ENCODE measurements around the gene CCT4. TPM values are rescaled to one million over a fixed set of nuclear protein-coding genes. Genes with fewer than 3 reads are reported as not detected.
A peak's percentile ranks its signal among the peaks of the same experiment; 100 is the strongest.
"Not testable (repeated sequence)": the region's sequence is repeated elsewhere in the genome, so short reads cannot be mapped to it uniquely, and the experiment has no call there.

The CCT4 gene
- total RNA-seq, 2 experiments from 2014 or later: 345 to 352 TPM

GRCh38 chr2:61909116-61909515, 20.7 kb upstream of the CCT4 start:
- Mint-ChIP-seq H3K4me1 (ENCODE audit: low read depth) (peaks cover 19% of the 10 kb centered on the region), H3K9me3 (no peaks in the 10 kb centered on the region), H3K36me3 (no peaks in the 10 kb centered on the region), H3K27ac (no peak overlapping the region), H3K27me3 (no peaks in the 10 kb centered on the region), H3K4me3 (no peak overlapping the region)
- intact Hi-C loops (cut with micrococcal nuclease): loop anchor here (5.0 kb wide), 2 partner anchors 288 to 398 kb away; partner anchors contain the start of gene B3GNT2
- DNase-seq: no peak
- CTCF ChIA-PET: no interaction called here
- POLR2A ChIA-PET: no interaction called here

GRCh38 chr2:61906186-61906470, 17.7 kb upstream of the CCT4 start:
- Mint-ChIP-seq H3K9me3 (no peaks in the 10 kb centered on the region), H3K4me3 (peak overlapping the region; percentile 93), H3K4me1 (ENCODE audit: low read depth) (peaks cover 19% of the 10 kb centered on the region), H3K27ac (peak overlapping the region; percentile 51), H3K36me3 (no peaks in the 10 kb centered on the region), H3K27me3 (no peaks in the 10 kb centered on the region)
- DNase-seq: no peak
- ChIA-PET CTCF (interaction anchor here (0.7 to 1.4 kb wide), 3 partner anchors 11 to 20 kb away, joined by 4 read pairs; no protein-coding TSS in a partner anchor), POLR2A (no interaction called here)
- intact Hi-C loops (cut with micrococcal nuclease): loop anchor here (5.0 kb wide), 2 partner anchors 291 to 401 kb away; partner anchors contain the start of gene B3GNT2

GRCh38 chr2:61905372-61906185, 17.1 kb upstream of the CCT4 start, which contains the start of gene COMMD1:
COMMD1 (plus strand) TSS chr2:61905674; CDS start chr2:61905679, 5 bp downstream.
- POLR2A ChIA-PET: no interaction called here
- intact Hi-C loops (cut with micrococcal nuclease): loop anchor here (1.0 to 5.0 kb wide), 4 partner anchors 17 to 402 kb away; partner anchors contain the start of genes B3GNT2 and CCT4
- no peaks in the 10 kb centered on the region for H3K27me3 Mint-ChIP-seq
- H3K27ac Mint-ChIP-seq: peak within 1 kb of the TSS; percentile 56
- CTCF ChIA-PET: interaction anchor here (0.7 to 1.4 kb wide), 3 partner anchors 11 to 19 kb away, joined by 4 read pairs; no protein-coding TSS in a partner anchor
- H3K4me3 Mint-ChIP-seq: peak within 1 kb of the TSS; percentile 93
- no peaks in the 10 kb centered on the region for H3K36me3 Mint-ChIP-seq
- peak; percentile 91 for DNase-seq
- no peaks in the 10 kb centered on the region for H3K9me3 Mint-ChIP-seq
- H3K4me1 Mint-ChIP-seq (ENCODE audit: low read depth): peaks cover 19% of the 10 kb centered on the region

- intact Hi-C loops (cut with micrococcal nuclease): no loop called here
- Mint-ChIP-seq H3K36me3 (no peaks in the 10 kb centered on the region), H3K27me3 (no peaks in the 10 kb centered on the region), H3K4me3 (no peak overlapping the region), H3K4me1 (ENCODE audit: low read depth) (peaks cover 6% of the 10 kb centered on the region), H3K27ac (no peak overlapping the region), H3K9me3 (no peaks in the 10 kb centered on the region)
- DNase-seq: no peak
- ChIA-PET CTCF (no interaction called here), POLR2A (no interaction called here)
Observed at GRCh38 chr2:61900281-61900680, 11.8 kb upstream of the CCT4 start.

- Mint-ChIP-seq H3K27ac (no peak overlapping the region), H3K4me1 (ENCODE audit: low read depth) (no peaks in the 10 kb centered on the region), H3K27me3 (no peaks in the 10 kb centered on the region), H3K36me3 (no peaks in the 10 kb centered on the region), H3K4me3 (no peak overlapping the region), H3K9me3 (no peaks in the 10 kb centered on the region)
- intact Hi-C loops (cut with micrococcal nuclease): no loop called here
- CTCF ChIA-PET: interaction anchor here (0.5 to 0.9 kb wide), 2 partner anchors 13 to 514 kb away, joined by 3 read pairs; no protein-coding TSS in a partner anchor
- DNase-seq: no peak
- POLR2A ChIA-PET: interaction anchor here (1.4 kb wide), 1 partner anchor 46 kb away, joined by 3 read pairs; no protein-coding TSS in a partner anchor
Observed at GRCh38 chr2:61898810-61899209, 10.4 kb upstream of the CCT4 start.

- H3K27ac Mint-ChIP-seq: peak overlapping the region; percentile 99
- ChIA-PET POLR2A (no interaction called here), CTCF (no interaction called here)
- H3K36me3 Mint-ChIP-seq: peaks cover 34% of the 10 kb centered on the region
- H3K4me3 Mint-ChIP-seq: peak overlapping the region; percentile 99
- intact Hi-C loops (cut with micrococcal nuclease): loop anchor here (1.0 to 10.0 kb wide), 7 partner anchors 18 to 1955 kb away; partner anchors contain the start of genes COMMD1, FAM161A, UGP2 and XPO1
- H3K27me3 Mint-ChIP-seq: no peaks in the 10 kb centered on the region
- H3K4me1 Mint-ChIP-seq (ENCODE audit: low read depth): peaks cover 26% of the 10 kb centered on the region
- DNase-seq: peak; percentile 39
- no peaks in the 10 kb centered on the region for H3K9me3 Mint-ChIP-seq
Observed at GRCh38 chr2:61887717-61888266, 664 bp downstream of the CCT4 start.

- CTCF ChIA-PET: interaction anchor here (1.4 kb wide), 1 partner anchor 19 kb away, joined by 4 read pairs; the partner anchor contains the start of gene COMMD1
- Mint-ChIP-seq H3K27ac (peak overlapping the region; percentile 99), H3K27me3 (no peaks in the 10 kb centered on the region), H3K4me3 (peak overlapping the region; percentile 99), H3K9me3 (no peaks in the 10 kb centered on the region), H3K36me3 (peaks cover 43% of the 10 kb centered on the region), H3K4me1 (ENCODE audit: low read depth) (peaks cover 26% of the 10 kb centered on the region)
- POLR2A ChIA-PET: interaction anchor here (1.0 to 1.1 kb wide), 2 partner anchors 15 to 122 kb away, joined by 3 read pairs; no protein-coding TSS in a partner anchor
- intact Hi-C loops (cut with micrococcal nuclease): loop anchor here (5.0 to 10.0 kb wide), 3 partner anchors 124 to 1956 kb away; partner anchors contain the start of gene UGP2
- DNase-seq: no peak
Observed at GRCh38 chr2:61885896-61886603, 2.4 kb downstream of the CCT4 start.

- POLR2A ChIA-PET: interaction anchor here (0.6 kb wide), 1 partner anchor 701 kb away, joined by 3 read pairs; no protein-coding TSS in a partner anchor
- Mint-ChIP-seq H3K27ac (no peak overlapping the region), H3K27me3 (no peaks in the 10 kb centered on the region), H3K9me3 (no peaks in the 10 kb centered on the region), H3K4me1 (ENCODE audit: low read depth) (peaks cover 20% of the 10 kb centered on the region), H3K4me3 (no peak overlapping the region), H3K36me3 (peaks cover 54% of the 10 kb centered on the region)
- DNase-seq: no peak
- intact Hi-C loops (cut with micrococcal nuclease): loop anchor here (10.0 kb wide), 1 partner anchor 188 kb away; no protein-coding TSS in a partner anchor
- CTCF ChIA-PET: no interaction called here
Observed at GRCh38 chr2:61882850-61883249, 5.6 kb downstream of the CCT4 start.

- H3K27me3 Mint-ChIP-seq; H3K4me1 Mint-ChIP-seq (ENCODE audit: low read depth); intact Hi-C loops (cut with micrococcal nuclease); POLR2A ChIA-PET; H3K4me3 Mint-ChIP-seq; CTCF ChIA-PET; H3K27ac Mint-ChIP-seq; DNase-seq; H3K9me3 Mint-ChIP-seq: not testable (repeated sequence)
- peaks cover 49% of the 10 kb centered on the region for H3K36me3 Mint-ChIP-seq
Observed at GRCh38 chr2:61879351-61879750, 9.1 kb downstream of the CCT4 start.

GRCh38 chr2:61878761-61879160, 9.7 kb downstream of the CCT4 start:
- intact Hi-C loops (cut with micrococcal nuclease): no loop called here
- no peak overlapping the region for H3K27ac Mint-ChIP-seq
- CTCF ChIA-PET: no interaction called here

GRCh38 chr2:61877571-61878245, 10.7 kb downstream of the CCT4 start:
- ChIA-PET POLR2A (no interaction called here), CTCF (no interaction called here)
- no peak overlapping the region for H3K27ac Mint-ChIP-seq
- H3K27me3 Mint-ChIP-seq: no peaks in the 10 kb centered on the region
- no peak for DNase-seq
- H3K4me3 Mint-ChIP-seq: no peak overlapping the region
- H3K4me1 Mint-ChIP-seq (ENCODE audit: low read depth): no peaks in the 10 kb centered on the region
- intact Hi-C loops (cut with micrococcal nuclease): no loop called here
- H3K36me3 Mint-ChIP-seq: peaks cover 52% of the 10 kb centered on the region
- no peaks in the 10 kb centered on the region for H3K9me3 Mint-ChIP-seq

More at GRCh38 chr2:61878761-61879160, 9.7 kb downstream of the CCT4 start:
- Mint-ChIP-seq H3K9me3 (no peaks in the 10 kb centered on the region), H3K27me3 (no peaks in the 10 kb centered on the region), H3K4me1 (ENCODE audit: low read depth) (no peaks in the 10 kb centered on the region), H3K4me3 (no peak overlapping the region), H3K36me3 (peaks cover 54% of the 10 kb centered on the region)
- no peak for DNase-seq
- POLR2A ChIA-PET: no interaction called here

All from activated CD4-positive, alpha-beta memory T cell treated with anti-CD3 and anti-CD28 coated beads for 36 hours (primary cell).